Ascending aorta (tissue), 2 donors: ENCODE data around the gene EIF4G3. TPM values are rescaled to one million over a fixed set of nuclear protein-coding genes. Genes with fewer than 3 reads are reported as not detected.
A peak's percentile ranks its signal among the peaks of the same experiment; 100 is the strongest.

Source experiments
- DNase-seq, 2 donors: peaks; one replicate each; pipeline ENCODE4 v3.0.0-alpha.2; 2019; ENCODE audit warnings: low spot score in 2 of 2
- H3K27ac ChIP-seq, 2 donors: fragments of 200-600 bp; sonication (generic); one replicate each; pipeline ENCODE4 v1.5.1; 2016 to 2017; ENCODE audit warnings: mild to moderate bottlenecking in 1 of 2
- H3K27me3 ChIP-seq: fragments of 200-600 bp; sonication (generic); one replicate; pipeline ENCODE4 v1.5.1; 2017
- H3K36me3 ChIP-seq, 2 donors: fragments of 200-600 bp; sonication (generic); one replicate each; pipeline ENCODE4 v1.5.1; 2016
- H3K4me1 ChIP-seq, 2 donors: fragments of 200-600 bp; sonication (generic); one replicate each; pipeline ENCODE4 v1.5.1; 2016 to 2017; ENCODE audit warnings: mild to moderate bottlenecking in 1 of 2
- H3K4me3 ChIP-seq, 2 donors: fragments of 200-600 bp; sonication (generic); one replicate each; pipeline ENCODE4 v1.5.1; 2016 to 2017; ENCODE audit warnings: mild to moderate bottlenecking in 1 of 2
- H3K9me3 ChIP-seq, 2 donors: fragments of 200-600 bp; sonication (generic); one replicate each; pipeline ENCODE4 v1.5.1; 2016
- intact Hi-C: fragments of 100-400 bp; cut with DNase I; formaldehyde crosslinking; loops from one replicate; pipeline ENCODE4 v1.15.1; 2023
- total RNA-seq: library from RNA; depleted of rRNA; stranded (reverse); fragments of >200 nt; gene quantifications from one replicate; pipeline ENCODE4 v1.1.0, GENCODE V29; 2016
- TF ChIP-seq, protein P1 (sequence below), 3 experiments: fragments of 200-600 bp in 2 of 3; fragments of 450-650 bp in 1 of 3; sonication (generic) in 2 of 3; IDR thresholded peaks; one replicate each; pipeline ENCODE4 v1.5.1; 2016 to 2019; ENCODE audit warnings: antibody characterized with exemption in 3 of 3, mild to moderate bottlenecking in 1 of 3, moderate library complexity in 1 of 3

EIF4G3 gene
- total RNA-seq, 1 donor from 2014 or later = 33.7 TPM

DNA sequence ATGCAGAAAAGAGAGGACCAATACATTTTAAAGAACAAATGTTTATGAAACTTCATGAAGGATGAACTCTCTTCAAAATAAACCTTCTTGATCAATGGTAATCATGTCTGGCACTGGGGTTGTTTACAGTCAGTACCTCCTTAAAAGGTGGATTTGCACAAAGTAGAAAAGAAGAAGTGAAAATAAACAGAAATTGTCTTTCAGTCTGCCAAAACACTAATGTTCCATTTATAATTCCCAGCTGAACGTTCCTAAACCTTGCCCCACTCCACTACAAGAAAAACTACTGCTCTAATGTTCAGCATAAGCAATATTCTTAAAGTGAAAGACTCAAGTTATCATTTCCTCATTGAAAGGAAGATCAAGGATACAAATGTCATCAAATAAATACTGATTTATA is 86.2 kb downstream of the EIF4G3 start:
- TF ChIP-seq, protein P1, sequence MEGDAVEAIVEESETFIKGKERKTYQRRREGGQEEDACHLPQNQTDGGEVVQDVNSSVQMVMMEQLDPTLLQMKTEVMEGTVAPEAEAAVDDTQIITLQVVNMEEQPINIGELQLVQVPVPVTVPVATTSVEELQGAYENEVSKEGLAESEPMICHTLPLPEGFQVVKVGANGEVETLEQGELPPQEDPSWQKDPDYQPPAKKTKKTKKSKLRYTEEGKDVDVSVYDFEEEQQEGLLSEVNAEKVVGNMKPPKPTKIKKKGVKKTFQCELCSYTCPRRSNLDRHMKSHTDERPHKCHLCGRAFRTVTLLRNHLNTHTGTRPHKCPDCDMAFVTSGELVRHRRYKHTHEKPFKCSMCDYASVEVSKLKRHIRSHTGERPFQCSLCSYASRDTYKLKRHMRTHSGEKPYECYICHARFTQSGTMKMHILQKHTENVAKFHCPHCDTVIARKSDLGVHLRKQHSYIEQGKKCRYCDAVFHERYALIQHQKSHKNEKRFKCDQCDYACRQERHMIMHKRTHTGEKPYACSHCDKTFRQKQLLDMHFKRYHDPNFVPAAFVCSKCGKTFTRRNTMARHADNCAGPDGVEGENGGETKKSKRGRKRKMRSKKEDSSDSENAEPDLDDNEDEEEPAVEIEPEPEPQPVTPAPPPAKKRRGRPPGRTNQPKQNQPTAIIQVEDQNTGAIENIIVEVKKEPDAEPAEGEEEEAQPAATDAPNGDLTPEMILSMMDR (IDR thresholded peaks at IDR 0.05) = no peak
- Histone ChIP-seq H3K9me3 (no peaks in the 10 kb centered on the region), H3K4me3 (no peak overlapping the region), H3K27me3 (no peaks in the 10 kb centered on the region), H3K27ac (peak overlapping the region in 1 of 2 donors; percentile 7), H3K36me3 (peaks cover 3 to 7% of the 10 kb centered on the region in 2 donors), H3K4me1 (no peaks in the 10 kb centered on the region)
- DNase-seq = no peak
- intact Hi-C loops = no loop called here

DNA sequence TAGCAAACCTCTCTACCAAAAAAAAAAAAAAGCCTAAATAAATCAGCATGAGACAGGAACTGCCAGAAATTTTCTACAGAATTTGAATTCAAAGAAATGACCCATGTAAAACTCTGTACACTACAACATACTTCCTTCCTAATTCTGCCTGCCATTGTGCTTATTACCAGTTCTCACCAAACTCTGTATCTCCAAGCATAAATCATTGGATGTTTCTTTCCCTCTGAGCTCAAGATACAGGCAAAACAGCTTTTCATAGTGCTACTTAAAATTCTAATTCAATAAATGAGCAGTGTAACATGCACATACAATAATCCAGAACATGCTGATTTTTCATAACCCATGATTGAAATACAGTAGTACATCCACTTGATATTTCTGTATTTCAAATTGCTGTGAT is 87.0 kb downstream of the EIF4G3 start:
- TF ChIP-seq, protein P1 (IDR thresholded peaks at IDR 0.05) = no peak
- H3K27ac ChIP-seq = no peak overlapping the region
- no peaks in the 10 kb centered on the region for H3K27me3 ChIP-seq
- H3K4me3 ChIP-seq = no peak overlapping the region
- peaks cover 3 to 7% of the 10 kb centered on the region in 2 donors for H3K36me3 ChIP-seq
- H3K9me3 ChIP-seq = no peaks in the 10 kb centered on the region
- intact Hi-C loops = no loop called here
- no peak for DNase-seq
- H3K4me1 ChIP-seq = no peaks in the 10 kb centered on the region

DNA sequence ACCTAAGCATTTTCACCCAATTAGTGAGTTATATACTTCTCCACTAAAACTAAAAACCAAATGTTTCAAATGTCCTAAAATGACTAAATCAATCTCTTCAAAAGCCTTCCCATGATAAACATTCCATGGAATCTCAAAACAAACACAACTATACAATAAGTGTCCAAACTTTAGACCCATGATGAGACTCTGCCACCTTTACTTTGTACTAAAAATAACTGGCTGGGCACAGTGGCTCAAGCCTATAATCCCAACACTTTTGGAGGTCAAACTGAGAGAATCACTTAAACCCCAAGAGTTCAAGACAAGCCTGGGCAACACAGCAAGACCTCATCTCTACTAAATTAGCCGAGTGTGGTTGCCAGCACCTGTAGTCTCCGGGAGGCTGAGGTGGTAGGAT is 87.4 kb downstream of the EIF4G3 start:
- H3K4me1 ChIP-seq = no peaks in the 10 kb centered on the region
- no peak for DNase-seq
- intact Hi-C loops = no loop called here
- H3K27ac ChIP-seq = no peak overlapping the region
- H3K4me3 ChIP-seq = no peak overlapping the region
- H3K36me3 ChIP-seq = peaks cover 3 to 7% of the 10 kb centered on the region in 2 donors
- no peaks in the 10 kb centered on the region for H3K9me3 ChIP-seq
- TF ChIP-seq, protein P1 (IDR thresholded peaks at IDR 0.05) = no peak
- H3K27me3 ChIP-seq = no peaks in the 10 kb centered on the region

DNA sequence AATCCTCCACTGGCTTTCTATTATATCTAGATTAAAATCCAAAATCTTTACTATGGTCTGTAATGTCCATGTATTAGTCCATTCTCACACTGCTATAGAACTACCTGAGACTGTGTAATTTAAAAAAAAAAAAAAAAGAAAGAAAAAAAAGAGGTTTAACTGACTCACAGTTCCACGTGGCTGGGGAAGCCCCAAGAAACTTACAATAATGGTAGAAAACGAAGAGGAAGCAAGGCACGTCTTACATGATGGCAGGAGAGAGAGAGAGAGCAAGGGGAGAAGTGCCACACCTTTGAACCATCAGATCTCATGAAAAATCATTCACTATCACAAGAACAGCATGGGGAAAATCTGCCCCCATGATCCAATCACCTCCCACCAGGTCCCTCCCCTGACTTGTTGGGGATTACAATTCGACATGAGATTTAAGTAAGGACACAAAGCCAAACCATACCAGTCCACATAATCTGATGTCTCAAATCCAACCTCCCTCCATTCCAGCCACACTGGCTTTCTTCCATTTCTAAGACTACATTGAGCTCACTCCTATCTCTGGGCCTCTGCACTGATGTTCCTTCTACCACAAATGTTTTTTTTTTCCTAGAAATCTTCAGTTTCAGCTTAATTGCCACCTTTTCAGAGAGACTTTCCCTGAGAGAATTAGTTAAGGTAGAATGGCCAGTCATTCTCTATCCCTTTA is 92.4 kb downstream of the EIF4G3 start:
- intact Hi-C loops = no loop called here
- H3K4me1 ChIP-seq = no peaks in the 10 kb centered on the region
- no peak overlapping the region for H3K4me3 ChIP-seq
- peaks cover 3 to 7% of the 10 kb centered on the region in 2 donors for H3K36me3 ChIP-seq
- H3K27ac ChIP-seq = no peak overlapping the region
- H3K9me3 ChIP-seq = no peaks in the 10 kb centered on the region
- TF ChIP-seq, protein P1 (IDR thresholded peaks at IDR 0.05) = no peak
- H3K27me3 ChIP-seq = no peaks in the 10 kb centered on the region
- DNase-seq = no peak

DNA sequence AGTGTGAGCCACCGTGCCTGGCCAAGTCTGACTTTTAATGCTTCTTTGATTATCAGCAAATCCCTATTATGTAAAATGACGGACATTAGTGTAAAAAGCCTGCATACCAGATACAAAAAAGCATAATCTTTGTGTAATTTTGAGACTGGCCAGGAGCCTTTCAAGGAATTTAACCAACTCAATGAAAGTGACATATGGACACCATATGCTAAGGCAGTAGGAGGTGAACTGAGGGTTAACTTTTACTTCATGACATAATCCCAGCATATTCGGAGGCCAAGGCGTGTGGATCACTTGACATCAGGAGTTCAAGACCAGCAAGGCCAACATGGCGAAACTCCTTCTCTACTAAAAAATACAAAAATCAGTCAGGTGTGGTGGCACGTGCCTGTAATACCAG is 94.6 kb downstream of the EIF4G3 start:
- intact Hi-C loops = no loop called here
- Histone ChIP-seq H3K36me3 (peaks cover 3 to 7% of the 10 kb centered on the region in 2 donors), H3K9me3 (no peaks in the 10 kb centered on the region), H3K27ac (no peak overlapping the region), H3K4me1 (no peaks in the 10 kb centered on the region), H3K27me3 (no peaks in the 10 kb centered on the region), H3K4me3 (no peak overlapping the region)
- TF ChIP-seq, protein P1 (IDR thresholded peaks at IDR 0.05) = no peak
- DNase-seq = no peak
